Testis (tissue), 3 donors: ENCODE measurements around the gene ATP1B1. TPM values are rescaled to one million over a fixed set of nuclear protein-coding genes. Genes with fewer than 3 reads are reported as not detected.

ENCODE experiments used
- DNase-seq: peaks from one replicate; pipeline ENCODE4 v3.0.0-alpha.2; 2019
- H3K27ac ChIP-seq, 2 donors: fragments of 200-600 bp; sonication (generic); one replicate each; pipeline ENCODE4 v1.5.1; 2019
- H3K27me3 ChIP-seq: fragments of 200-600 bp; sonication (generic); one replicate; pipeline ENCODE4 v1.5.1; 2019
- H3K36me3 ChIP-seq: fragments of 200-600 bp; sonication (generic); one replicate; pipeline ENCODE4 v1.5.1; 2017; ENCODE audit warnings: low read depth; ENCODE audit errors: missing control alignments
- H3K4me1 ChIP-seq: fragments of 200-600 bp; sonication (generic); one replicate; pipeline ENCODE4 v1.5.1; 2019
- H3K4me3 ChIP-seq, 2 donors: fragments of 200-600 bp; sonication (generic); one replicate each; pipeline ENCODE4 v1.5.1; 2017 to 2019
- H3K9me3 ChIP-seq: fragments of 200-600 bp; sonication (generic); one replicate; pipeline ENCODE4 v1.5.1; 2017
- CTCF ChIP-seq, 3 experiments: fragments of 450-650 bp in 2 of 3; fragments of 200-600 bp in 1 of 3; sonication (generic) in 1 of 3; IDR thresholded peaks; one replicate each; pipeline ENCODE4 v1.5.1; 2016 to 2019; ENCODE audit warnings: antibody characterized with exemption in 3 of 3, mild to moderate bottlenecking in 2 of 3, moderate library complexity in 1 of 3
- POLR2A ChIP-seq: fragments of 450-650 bp; IDR thresholded peaks from one replicate; pipeline ENCODE4 v1.6.1; 2017; ENCODE audit warnings: antibody characterized with exemption, mild to moderate bottlenecking, moderate library complexity
- WGBS, 2 donors: methylation state at CpG; one replicate each; pipeline ENCODE4 v1.1.5; 2018; 5-methylcytosine and 5-hydroxymethylcytosine counted together
- intact Hi-C: fragments of 100-400 bp; cut with DNase I; formaldehyde crosslinking; loops from one replicate; pipeline ENCODE4 v1.15.1; 2023; ENCODE audit warnings: low total_unique reads
- polyA plus RNA-seq: library from polyadenylated mRNA; stranded (reverse); fragments of 350-450 nt; fragmentation: Illumina TruSeq; extraction: RNeasy Lipid Tissue Mini Kit (QIAGEN cat#74804); gene quantifications from one replicate; pipeline ENCODE4 v1.2.3, GENCODE V29; 2014; ENCODE audit warnings: low read depth, low replicate concordance; ENCODE audit not compliant: insufficient read depth
- total RNA-seq, 2 donors: library from RNA; depleted of rRNA; stranded (reverse); fragments of >200 nt; gene quantifications; one replicate each; pipeline ENCODE4 v1.2.3, GENCODE V29; 2016

ATP1B1 gene
- total and polyA plus RNA-seq, 3 donors from 2014 or later, result 98.3 to 160 (median 131) TPM

GRCh38 chr1:169127305-169127704 is 20.8 kb downstream of the ATP1B1 start:
- no peaks in the 10 kb centered on the region for H3K9me3 ChIP-seq

GRCh38 chr1:169128562-169128961 is 22.1 kb downstream of the ATP1B1 start:
- no peaks in the 10 kb centered on the region for H3K27me3 ChIP-seq
- no peak for DNase-seq
- TF ChIP-seq CTCF (IDR thresholded peaks at IDR 0.05), result no peak
- TF ChIP-seq POLR2A, result no peak
- H3K4me3 ChIP-seq, result no peak overlapping the region
- H3K9me3 ChIP-seq, result no peaks in the 10 kb centered on the region
- H3K4me1 ChIP-seq, result peaks cover 3% of the 10 kb centered on the region
- H3K27ac ChIP-seq, result no peak overlapping the region
- intact Hi-C loops, result no loop called here
- 92 to 94% methylated on average over 2 of the region's 2 CpGs for WGBS, 2 donors
- H3K36me3 ChIP-seq, result peaks cover 6% of the 10 kb centered on the region

More at GRCh38 chr1:169127305-169127704, 20.8 kb downstream of the ATP1B1 start:
- no peak overlapping the region for H3K27ac ChIP-seq
- 81 to 90% methylated on average over 3 of the region's 3 CpGs for WGBS, 2 donors
- no peaks in the 10 kb centered on the region for H3K4me1 ChIP-seq
- H3K27me3 ChIP-seq, result no peaks in the 10 kb centered on the region
- H3K36me3 ChIP-seq, result peaks cover 6% of the 10 kb centered on the region
- no peak for DNase-seq
- no peak overlapping the region for H3K4me3 ChIP-seq
- TF ChIP-seq POLR2A (no peak), CTCF (IDR thresholded peaks at IDR 0.05) (no peak)
- intact Hi-C loops, result no loop called here

GRCh38 chr1:169129109-169129784 is 22.8 kb downstream of the ATP1B1 start:
- H3K27me3 ChIP-seq, result no peaks in the 10 kb centered on the region
- H3K4me1 ChIP-seq, result peaks cover 5% of the 10 kb centered on the region
- DNase-seq, result no peak
- TF ChIP-seq CTCF (IDR thresholded peaks at IDR 0.05), result no peak
- no peak for TF ChIP-seq POLR2A
- no peaks in the 10 kb centered on the region for H3K9me3 ChIP-seq
- intact Hi-C loops, result no loop called here
- peaks cover 6% of the 10 kb centered on the region for H3K36me3 ChIP-seq
- H3K4me3 ChIP-seq, result no peak overlapping the region
- no peak overlapping the region for H3K27ac ChIP-seq
- 70 to 74% methylated on average over 6 of the region's 6 CpGs for WGBS, 2 donors

GRCh38 chr1:169130683-169131082 is 24.2 kb downstream of the ATP1B1 start:
- DNase-seq, result no peak
- Histone ChIP-seq H3K9me3 (no peaks in the 10 kb centered on the region), H3K27me3 (no peaks in the 10 kb centered on the region), H3K27ac (no peak overlapping the region), H3K4me1 (peaks cover 5% of the 10 kb centered on the region), H3K4me3 (no peak overlapping the region), H3K36me3 (peaks cover 6% of the 10 kb centered on the region)
- WGBS, 2 donors, result 93 to 94% methylated on average over 4 of the region's 4 CpGs
- TF ChIP-seq CTCF (IDR thresholded peaks at IDR 0.05), result no peak
- no peak for TF ChIP-seq POLR2A
- intact Hi-C loops, result no loop called here
